GM12872 (cell line): Measurements from ENCODE around the gene GNGT2.

Source experiments
- TF ChIP-seq, protein P1 (sequence below): IDR thresholded peaks from 3 replicates; pipeline ENCODE4 v1.5.1; 2011; ENCODE audit warnings: low read depth, mild to moderate bottlenecking, low read length, moderate library complexity; ENCODE audit not compliant: insufficient read depth

GNGT2 gene

GRCh38 chr17:49210158-49211029, at the start of gene GNGT2, which contains the start of gene ABI3:
TSS of gene GNGT2 (minus strand) at chr17:49210574. CDS start at chr17:49207422, 3,152 bp downstream.
TSS of gene ABI3 (plus strand) at chr17:49210707. CDS start at chr17:49210725, 18 bp downstream.
- TF ChIP-seq, protein P1, sequence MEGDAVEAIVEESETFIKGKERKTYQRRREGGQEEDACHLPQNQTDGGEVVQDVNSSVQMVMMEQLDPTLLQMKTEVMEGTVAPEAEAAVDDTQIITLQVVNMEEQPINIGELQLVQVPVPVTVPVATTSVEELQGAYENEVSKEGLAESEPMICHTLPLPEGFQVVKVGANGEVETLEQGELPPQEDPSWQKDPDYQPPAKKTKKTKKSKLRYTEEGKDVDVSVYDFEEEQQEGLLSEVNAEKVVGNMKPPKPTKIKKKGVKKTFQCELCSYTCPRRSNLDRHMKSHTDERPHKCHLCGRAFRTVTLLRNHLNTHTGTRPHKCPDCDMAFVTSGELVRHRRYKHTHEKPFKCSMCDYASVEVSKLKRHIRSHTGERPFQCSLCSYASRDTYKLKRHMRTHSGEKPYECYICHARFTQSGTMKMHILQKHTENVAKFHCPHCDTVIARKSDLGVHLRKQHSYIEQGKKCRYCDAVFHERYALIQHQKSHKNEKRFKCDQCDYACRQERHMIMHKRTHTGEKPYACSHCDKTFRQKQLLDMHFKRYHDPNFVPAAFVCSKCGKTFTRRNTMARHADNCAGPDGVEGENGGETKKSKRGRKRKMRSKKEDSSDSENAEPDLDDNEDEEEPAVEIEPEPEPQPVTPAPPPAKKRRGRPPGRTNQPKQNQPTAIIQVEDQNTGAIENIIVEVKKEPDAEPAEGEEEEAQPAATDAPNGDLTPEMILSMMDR: no peak

GRCh38 chr17:49259663-49260010, 49.3 kb upstream of the GNGT2 start:
- TF ChIP-seq, protein P1: no peak

GRCh38 chr17:49258394-49258793, 48.0 kb upstream of the GNGT2 start:
- TF ChIP-seq, protein P1: no peak

DNA sequence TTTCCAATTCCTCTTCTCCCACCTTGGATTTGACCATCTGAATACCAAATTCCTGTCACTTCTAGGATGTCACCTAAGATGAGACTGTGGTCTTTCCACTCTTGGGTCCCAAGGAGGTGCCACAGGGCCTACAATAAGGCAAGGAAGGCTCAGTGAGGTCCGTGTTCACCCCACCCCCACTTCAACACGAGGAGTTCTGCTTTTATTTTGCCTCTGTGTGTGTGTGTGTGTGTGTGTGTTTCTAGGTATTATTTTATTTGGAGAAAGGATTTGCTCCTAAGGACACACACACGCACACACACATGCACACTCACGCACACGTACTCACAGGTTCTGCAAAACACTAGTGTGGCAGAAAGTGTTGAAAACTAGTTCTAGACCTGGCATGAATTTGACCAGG, 44.8 kb upstream of the GNGT2 start:
- TF ChIP-seq, protein P1: no peak

DNA sequence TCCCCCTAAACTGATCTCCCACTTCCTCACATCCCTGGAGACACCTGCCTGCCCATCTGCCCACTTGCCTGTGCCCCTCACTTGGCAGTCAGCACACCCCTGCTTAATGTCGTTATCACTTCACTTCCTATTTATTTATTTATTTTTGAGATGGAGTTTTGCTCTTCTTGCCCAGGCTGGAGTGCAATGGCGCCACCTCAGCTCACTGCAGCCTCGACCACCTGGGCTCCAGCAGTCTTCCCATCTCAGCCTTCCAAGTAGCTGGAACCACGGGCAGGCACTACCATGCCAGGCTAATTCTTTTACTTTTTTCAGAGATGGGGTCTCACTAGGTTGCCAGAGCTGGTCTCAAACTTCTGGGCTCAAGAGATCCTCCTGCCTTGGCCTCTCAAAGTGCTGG, 43.7 kb upstream of the GNGT2 start:
- TF ChIP-seq, protein P1: no peak

- TF ChIP-seq, protein P1: no peak
These were observed 41.8 kb upstream of the GNGT2 start for GRCh38 chr17:49252148-49252695.

DNA sequence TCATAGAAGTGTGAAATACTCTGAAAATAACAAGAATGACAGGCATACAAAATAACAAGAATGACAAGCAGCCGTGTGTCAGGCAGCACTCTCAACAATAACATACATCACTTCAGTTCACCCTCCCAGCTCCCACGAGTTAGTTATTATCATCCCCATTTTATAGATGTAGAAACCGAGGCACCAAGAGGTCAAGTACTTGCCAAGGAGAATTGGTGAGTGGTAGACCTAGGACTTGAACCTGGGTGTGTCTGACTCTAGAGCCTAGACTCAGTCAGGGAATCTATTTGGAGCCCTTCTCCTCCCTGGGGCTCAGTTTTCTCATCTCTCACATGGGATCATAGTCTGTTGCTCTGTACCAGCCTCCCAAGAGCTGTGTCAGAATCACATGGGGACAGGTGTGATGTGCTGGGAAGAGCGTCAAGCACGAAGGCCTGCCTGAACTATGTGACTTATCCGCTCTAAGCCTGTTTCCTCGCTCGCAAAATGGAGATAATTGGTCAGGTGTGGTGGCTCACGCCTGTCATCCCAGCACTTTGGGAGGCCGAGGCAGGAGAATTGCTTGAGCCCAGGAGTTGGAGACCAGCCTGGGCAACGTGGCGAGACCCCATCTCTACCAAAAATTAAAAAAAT, 39.6 kb upstream of the GNGT2 start:
- TF ChIP-seq, protein P1: no peak
